GM12865 (cell line): ENCODE measurements around the gene COL18A1.

Source experiments
- DNase-seq: peaks from one replicate; pipeline ENCODE4 v3.0.0; 2010; ENCODE audit warnings: low read depth
- H3K4me3 ChIP-seq: 2 replicates; pipeline ENCODE4 v1.5.1; 2011; ENCODE audit warnings: mild to moderate bottlenecking, low read depth, low read length, control low read depth
- CTCF ChIP-seq: IDR thresholded peaks from 2 replicates; pipeline ENCODE4 v1.5.1; 2011; ENCODE audit warnings: low read length, control low read depth, low read depth, inconsistent platforms; ENCODE audit not compliant: insufficient read depth; ENCODE audit errors: missing control alignments

Gene COL18A1

GRCh38 chr21:45478816-45479669, 74.1 kb downstream of the COL18A1 start:
- no peak for DNase-seq
- H3K4me3 ChIP-seq, result no peak overlapping the region
- no peak for TF ChIP-seq CTCF

- DNase-seq, result no peak
- no peak overlapping the region for H3K4me3 ChIP-seq
- no peak for TF ChIP-seq CTCF
Observed at GRCh38 chr21:45479691-45480675, 75.0 kb downstream of the COL18A1 start.

GRCh38 chr21:45480701-45481500, 75.9 kb downstream of the COL18A1 start:
- TF ChIP-seq CTCF, result no peak
- no peak for DNase-seq
- no peak overlapping the region for H3K4me3 ChIP-seq

- DNase-seq, result no peak
- TF ChIP-seq CTCF, result no peak
- H3K4me3 ChIP-seq, result no peak overlapping the region
Observed at GRCh38 chr21:45481566-45481965, 76.6 kb downstream of the COL18A1 start.

GRCh38 chr21:45481977-45482898, 77.3 kb downstream of the COL18A1 start:
- H3K4me3 ChIP-seq, result no peak overlapping the region
- TF ChIP-seq CTCF, result no peak
- DNase-seq, result no peak
